ENCODE results near the gene PNMA6E.

Gene PNMA6E

GRCh38 chrX:153401133-153401764, at the start of gene PNMA6E:
PNMA6E (minus strand) TSS chrX:153401350; CDS start chrX:153398849, 2,501 bp downstream.
- Histone ChIP-seq H3K36me3 (ENCODE audit: control insufficient read depth, low read depth, low read length) (no peaks in the 10 kb centered on the region), H3K27ac (ENCODE audit: low read length) (no peak within 1 kb of the TSS), H3K27me3 (ENCODE audit: control insufficient read depth, insufficient read depth, low read length) (no peaks in the 10 kb centered on the region), H3K9ac (ENCODE audit: low read length) (no peak within 1 kb of the TSS), H3K4me3 (ENCODE audit: low read length) (no peak within 1 kb of the TSS), H3K9me3 (ENCODE audit: control insufficient read depth, low read depth, low read length) (peaks cover 3% of the 10 kb centered on the region), H3K4me1 (ENCODE audit: control insufficient read depth, low read depth, low read length) (no peaks in the 10 kb centered on the region)

DNA sequence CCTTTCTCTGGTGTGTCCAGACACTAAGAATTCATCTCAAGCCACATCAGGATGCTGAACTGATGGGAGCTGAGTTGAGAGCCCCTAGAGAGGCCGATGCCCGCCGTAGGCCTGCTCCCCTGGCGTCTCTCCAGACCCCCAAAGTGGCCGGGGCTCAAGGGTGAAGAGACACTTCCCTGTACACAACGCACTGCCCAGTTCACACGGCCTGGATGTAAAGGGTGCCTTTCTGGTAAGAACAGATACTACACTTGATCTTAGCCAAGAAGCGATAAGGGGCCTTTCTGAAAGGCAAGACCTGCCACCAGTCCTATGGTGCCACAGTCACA, 49.8 kb upstream of the PNMA6E start:
- H3K9ac ChIP-seq (ENCODE audit: low read length): no peak overlapping the region
- H3K4me3 ChIP-seq (ENCODE audit: low read length): no peak overlapping the region
- H3K4me1 ChIP-seq (ENCODE audit: control insufficient read depth, low read depth, low read length): no peaks in the 10 kb centered on the region
- peaks cover 4% of the 10 kb centered on the region for H3K36me3 ChIP-seq (ENCODE audit: control insufficient read depth, low read depth, low read length)
- no peak overlapping the region for H3K27ac ChIP-seq (ENCODE audit: low read length)
- peaks cover 9% of the 10 kb centered on the region for H3K9me3 ChIP-seq (ENCODE audit: control insufficient read depth, low read depth, low read length)
- no peaks in the 10 kb centered on the region for H3K27me3 ChIP-seq (ENCODE audit: control insufficient read depth, insufficient read depth, low read length)

DNA sequence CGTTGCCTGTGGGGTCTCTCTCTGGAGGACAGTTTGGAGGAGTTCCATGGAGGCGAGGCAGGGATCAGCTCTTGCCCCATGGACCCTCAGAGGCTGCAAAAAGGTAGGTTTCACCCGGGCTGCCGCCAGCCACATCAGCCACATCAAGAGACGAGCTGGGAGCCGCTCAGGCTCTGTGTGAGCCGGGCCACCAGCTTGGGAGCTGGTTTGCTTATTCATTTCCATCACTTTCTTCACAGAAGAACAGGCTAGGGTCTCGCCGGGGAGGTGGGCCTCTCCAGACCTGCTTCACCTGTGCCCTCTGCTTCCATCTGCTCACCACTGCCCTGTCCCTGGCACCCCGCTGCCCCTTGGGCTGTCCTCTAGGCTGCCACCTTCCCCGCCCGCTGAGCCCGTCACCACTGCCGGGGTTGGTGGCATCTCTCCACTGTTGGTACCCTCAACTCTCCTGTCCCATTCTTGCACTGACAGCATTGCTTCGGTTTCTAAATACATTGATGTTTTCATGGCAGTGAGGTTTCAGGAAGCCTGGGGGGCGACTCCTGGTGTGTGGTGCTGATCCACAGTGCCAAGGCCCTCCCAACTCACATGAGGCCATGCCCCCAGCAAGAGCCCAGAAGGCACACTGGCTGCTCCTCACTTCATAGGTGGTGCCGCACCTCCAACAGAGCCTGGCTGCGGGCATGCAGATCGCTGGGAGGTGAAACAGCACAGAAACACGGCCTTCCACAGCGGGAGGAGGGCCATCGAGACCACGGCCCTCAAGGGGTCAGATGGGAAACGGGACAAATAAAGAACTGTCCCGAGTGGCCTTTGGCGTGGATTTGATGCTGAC, 49.2 kb upstream of the PNMA6E start:
- peaks cover 9% of the 10 kb centered on the region for H3K9me3 ChIP-seq (ENCODE audit: control insufficient read depth, low read depth, low read length)

GRCh38 chrX:153449368-153450113, 48.4 kb upstream of the PNMA6E start:
- H3K27me3 ChIP-seq (ENCODE audit: control insufficient read depth, insufficient read depth, low read length): no peaks in the 10 kb centered on the region
- H3K9ac ChIP-seq (ENCODE audit: low read length): no peak overlapping the region
- no peak overlapping the region for H3K4me3 ChIP-seq (ENCODE audit: low read length)
- no peaks in the 10 kb centered on the region for H3K4me1 ChIP-seq (ENCODE audit: control insufficient read depth, low read depth, low read length)
- peaks cover 9% of the 10 kb centered on the region for H3K9me3 ChIP-seq (ENCODE audit: control insufficient read depth, low read depth, low read length)
- H3K27ac ChIP-seq (ENCODE audit: low read length): no peak overlapping the region
- H3K36me3 ChIP-seq (ENCODE audit: control insufficient read depth, low read depth, low read length): peaks cover 4% of the 10 kb centered on the region

More for the DNA sequence above, 49.2 kb upstream of the PNMA6E start:
- Histone ChIP-seq H3K27ac (ENCODE audit: low read length) (no peak overlapping the region), H3K4me3 (ENCODE audit: low read length) (no peak overlapping the region), H3K4me1 (ENCODE audit: control insufficient read depth, low read depth, low read length) (no peaks in the 10 kb centered on the region), H3K9ac (ENCODE audit: low read length) (no peak overlapping the region), H3K36me3 (ENCODE audit: control insufficient read depth, low read depth, low read length) (peaks cover 4% of the 10 kb centered on the region), H3K27me3 (ENCODE audit: control insufficient read depth, insufficient read depth, low read length) (no peaks in the 10 kb centered on the region)

DNA sequence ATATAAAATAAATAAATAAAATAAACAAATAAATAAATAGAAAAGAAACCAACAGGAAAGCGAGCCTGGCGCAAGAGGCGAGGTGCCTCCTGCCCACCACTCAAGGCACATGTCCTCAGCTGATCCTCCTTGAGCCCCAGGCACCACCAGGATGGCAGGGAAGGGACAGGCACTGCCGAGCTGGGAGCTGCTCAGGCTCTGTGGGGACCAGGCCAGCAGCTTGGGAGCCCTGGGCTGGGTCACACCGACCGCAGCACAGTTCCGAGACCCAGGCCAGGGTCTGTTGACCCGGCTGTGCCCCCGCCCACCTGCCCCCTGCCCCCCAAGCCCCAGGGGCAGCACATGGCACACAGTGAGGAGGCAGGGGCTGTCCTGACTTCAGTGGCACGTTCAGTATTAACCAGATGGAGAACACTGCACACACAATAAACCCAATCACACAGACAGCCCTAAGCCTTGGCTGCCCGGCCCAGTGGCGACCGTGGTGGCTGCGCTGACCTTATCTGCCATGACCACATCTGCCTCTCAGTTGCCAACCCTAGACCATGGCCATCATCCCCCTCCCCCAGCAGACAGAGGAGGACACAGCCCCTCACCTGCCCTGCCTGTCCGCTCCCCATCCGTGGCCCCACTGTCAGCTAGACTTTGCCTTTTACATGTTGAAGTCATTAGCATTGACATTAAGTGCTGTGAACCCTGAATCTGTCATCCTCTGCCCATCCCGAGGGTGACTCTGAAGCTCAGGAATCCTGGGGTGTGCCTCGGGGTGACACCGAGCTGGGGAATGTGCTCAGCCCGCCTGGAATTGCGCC, 47.6 kb upstream of the PNMA6E start:
- Histone ChIP-seq H3K9ac (ENCODE audit: low read length) (no peak overlapping the region), H3K4me1 (ENCODE audit: control insufficient read depth, low read depth, low read length) (no peaks in the 10 kb centered on the region), H3K4me3 (ENCODE audit: low read length) (no peak overlapping the region), H3K27me3 (ENCODE audit: control insufficient read depth, insufficient read depth, low read length) (no peaks in the 10 kb centered on the region), H3K9me3 (ENCODE audit: control insufficient read depth, low read depth, low read length) (peaks cover 9% of the 10 kb centered on the region), H3K27ac (ENCODE audit: low read length) (no peak overlapping the region), H3K36me3 (ENCODE audit: control insufficient read depth, low read depth, low read length) (peaks cover 4% of the 10 kb centered on the region)

GRCh38 chrX:153447581-153447960, 46.4 kb upstream of the PNMA6E start:
- Histone ChIP-seq H3K4me3 (ENCODE audit: low read length) (no peak overlapping the region), H3K27ac (ENCODE audit: low read length) (no peak overlapping the region), H3K36me3 (ENCODE audit: control insufficient read depth, low read depth, low read length) (peaks cover 4% of the 10 kb centered on the region), H3K27me3 (ENCODE audit: control insufficient read depth, insufficient read depth, low read length) (no peaks in the 10 kb centered on the region), H3K9me3 (ENCODE audit: control insufficient read depth, low read depth, low read length) (peaks cover 9% of the 10 kb centered on the region), H3K9ac (ENCODE audit: low read length) (no peak overlapping the region), H3K4me1 (ENCODE audit: control insufficient read depth, low read depth, low read length) (no peaks in the 10 kb centered on the region)

- Histone ChIP-seq H3K9ac (ENCODE audit: low read length) (no peak overlapping the region), H3K27me3 (ENCODE audit: control insufficient read depth, insufficient read depth, low read length) (no peaks in the 10 kb centered on the region), H3K36me3 (ENCODE audit: control insufficient read depth, low read depth, low read length) (peaks cover under 1% of the 10 kb centered on the region), H3K9me3 (ENCODE audit: control insufficient read depth, low read depth, low read length) (peaks cover 6% of the 10 kb centered on the region), H3K27ac (ENCODE audit: low read length) (no peak overlapping the region), H3K4me1 (ENCODE audit: control insufficient read depth, low read depth, low read length) (no peaks in the 10 kb centered on the region), H3K4me3 (ENCODE audit: low read length) (no peak overlapping the region)
These were observed 45.9 kb upstream of the PNMA6E start for GRCh38 chrX:153446950-153447580.

- Histone ChIP-seq H3K9me3 (ENCODE audit: control insufficient read depth, low read depth, low read length) (peaks cover 1% of the 10 kb centered on the region), H3K4me3 (ENCODE audit: low read length) (no peak overlapping the region), H3K27ac (ENCODE audit: low read length) (no peak overlapping the region), H3K27me3 (ENCODE audit: control insufficient read depth, insufficient read depth, low read length) (no peaks in the 10 kb centered on the region), H3K36me3 (ENCODE audit: control insufficient read depth, low read depth, low read length) (no peaks in the 10 kb centered on the region), H3K9ac (ENCODE audit: low read length) (no peak overlapping the region), H3K4me1 (ENCODE audit: control insufficient read depth, low read depth, low read length) (no peaks in the 10 kb centered on the region)
These were observed 45.4 kb upstream of the PNMA6E start for GRCh38 chrX:153446636-153446936.

GRCh38 chrX:153445856-153446635, 44.9 kb upstream of the PNMA6E start, which contains the start of gene TREX2:
TREX2 (minus strand) TSS chrX:153446056; CDS start chrX:153445430, 626 bp downstream.
- no peaks in the 10 kb centered on the region for H3K27me3 ChIP-seq (ENCODE audit: control insufficient read depth, insufficient read depth, low read length)
- no peak within 1 kb of the TSS for H3K9ac ChIP-seq (ENCODE audit: low read length)

GRCh38 chrX:153445106-153445855, 44.1 kb upstream of the PNMA6E start:
- no peaks in the 10 kb centered on the region for H3K36me3 ChIP-seq (ENCODE audit: control insufficient read depth, low read depth, low read length)
- H3K27me3 ChIP-seq (ENCODE audit: control insufficient read depth, insufficient read depth, low read length): no peaks in the 10 kb centered on the region

More at GRCh38 chrX:153445856-153446635, 44.9 kb upstream of the PNMA6E start, which contains the start of gene TREX2:
- H3K4me1 ChIP-seq (ENCODE audit: control insufficient read depth, low read depth, low read length): no peaks in the 10 kb centered on the region
- H3K27ac ChIP-seq (ENCODE audit: low read length): no peak within 1 kb of the TSS
- no peaks in the 10 kb centered on the region for H3K9me3 ChIP-seq (ENCODE audit: control insufficient read depth, low read depth, low read length)
- no peaks in the 10 kb centered on the region for H3K36me3 ChIP-seq (ENCODE audit: control insufficient read depth, low read depth, low read length)
- no peak within 1 kb of the TSS for H3K4me3 ChIP-seq (ENCODE audit: low read length)

More at GRCh38 chrX:153445106-153445855, 44.1 kb upstream of the PNMA6E start:
- Histone ChIP-seq H3K9me3 (ENCODE audit: control insufficient read depth, low read depth, low read length) (no peaks in the 10 kb centered on the region), H3K27ac (ENCODE audit: low read length) (no peak overlapping the region), H3K9ac (ENCODE audit: low read length) (no peak overlapping the region), H3K4me3 (ENCODE audit: low read length) (no peak overlapping the region), H3K4me1 (ENCODE audit: control insufficient read depth, low read depth, low read length) (no peaks in the 10 kb centered on the region)

Measured in iPS-18a (cell line).